Neural cell (in vitro differentiated cells): Measurements from ENCODE around the gene AXIN1. TPM values are rescaled to one million over a fixed set of nuclear protein-coding genes. Genes with fewer than 3 reads are reported as not detected.

Experiments
- H2AFZ ChIP-seq: fragments of 200-600, 300-800 bp; sonication (generic), shearing (Covaris generic); 2 replicates; pipeline ENCODE4 v1.6.0; 2014; ENCODE audit warnings: low read depth, mild to moderate bottlenecking, antibody characterized with exemption, low read length, moderate library complexity
- H3F3A ChIP-seq: fragments of 200-600 bp; shearing (Covaris generic); 2 replicates; pipeline ENCODE4 v1.6.1; 2016; ENCODE audit warnings: mild to moderate bottlenecking, moderate library complexity, mixed read lengths, antibody characterized with exemption, low read length; ENCODE audit not compliant: insufficient read depth, poor library complexity, severe bottlenecking
- H3K27ac ChIP-seq: fragments of 200-600, 300-800 bp; sonication (generic), shearing (Covaris generic); 2 replicates; pipeline ENCODE4 v1.5.1; 2014; ENCODE audit warnings: mild to moderate bottlenecking, low read length, moderate library complexity
- H3K27me3 ChIP-seq: fragments of 300-800, 200-600 bp; sonication (generic), shearing (Covaris generic); 2 replicates; pipeline ENCODE4 v1.6.0; 2014; ENCODE audit warnings: mild to moderate bottlenecking, low read depth, low read length, moderate library complexity; ENCODE audit not compliant: insufficient read depth
- H3K36me3 ChIP-seq: fragments of 300-800, 200-600 bp; sonication (generic), shearing (Covaris generic); 2 replicates; pipeline ENCODE4 v1.5.1; 2014; ENCODE audit warnings: mild to moderate bottlenecking, antibody characterized with exemption, low read length, moderate library complexity; ENCODE audit not compliant: insufficient read depth
- H3K4me2 ChIP-seq: fragments of 300-800, 200-600 bp; sonication (generic), shearing (Covaris generic); 2 replicates; pipeline ENCODE4 v1.6.0; 2014; ENCODE audit warnings: mild to moderate bottlenecking, low read length
- H3K4me3 ChIP-seq: fragments of 300-800, 200-600 bp; sonication (generic), shearing (Covaris generic); 2 replicates; pipeline ENCODE4 v1.5.1; 2014; ENCODE audit warnings: mild to moderate bottlenecking, low read length, moderate library complexity
- H3K79me2 ChIP-seq: fragments of 200-600 bp; shearing (Covaris generic); replicated peaks from 2 replicates; pipeline ENCODE4 v1.6.0; 2014; ENCODE audit warnings: mild to moderate bottlenecking, low read length, moderate library complexity; ENCODE audit not compliant: insufficient read depth
- H3K9ac ChIP-seq: fragments of 300-800, 200-600 bp; sonication (generic), shearing (Covaris generic); 2 replicates; pipeline ENCODE4 v1.6.1; 2016; ENCODE audit warnings: mild to moderate bottlenecking, low read length, mixed read lengths
- H3K9me2 ChIP-seq: fragments of 200-600 bp; shearing (Covaris generic); 2 replicates; pipeline ENCODE4 v1.6.1; 2016; ENCODE audit warnings: mild to moderate bottlenecking, low read length, mixed read lengths; ENCODE audit not compliant: insufficient read depth
- H3K9me3 ChIP-seq: fragments of 200-600, 300-800 bp; sonication (generic), shearing (Covaris generic); 2 replicates; pipeline ENCODE4 v1.6.1; 2016; ENCODE audit warnings: mild to moderate bottlenecking, mixed run types, low read length, moderate library complexity, mixed read lengths
- H4K20me1 ChIP-seq: fragments of 200-600 bp; shearing (Covaris generic); 2 replicates; pipeline ENCODE4 v1.6.1; 2016; ENCODE audit warnings: mild to moderate bottlenecking, mixed run types; ENCODE audit not compliant: insufficient read depth
- EP300 ChIP-seq: fragments of 450-650 bp; conservative IDR thresholded peaks from 2 replicates; pipeline ENCODE4 v1.6.1; 2014; ENCODE audit warnings: antibody characterized with exemption, mild to moderate bottlenecking, moderate library complexity; ENCODE audit not compliant: poor library complexity, severe bottlenecking
- EZH2 ChIP-seq: fragments of 200-600, 300-800 bp; shearing (Covaris generic), sonication (generic); IDR thresholded peaks from 2 replicates; pipeline ENCODE4 v1.6.1; 2014; ENCODE audit warnings: antibody characterized with exemption, low read length, borderline replicate concordance, mild to moderate bottlenecking; ENCODE audit not compliant: insufficient read depth, poor library complexity, severe bottlenecking
- MXI1 ChIP-seq: fragments of 450-650 bp; conservative IDR thresholded peaks from 2 replicates; pipeline ENCODE4 v1.6.1; 2014; ENCODE audit warnings: antibody characterized with exemption, mild to moderate bottlenecking; ENCODE audit not compliant: poor library complexity, severe bottlenecking
- POLR2AphosphoS5 ChIP-seq: IDR thresholded peaks from 2 replicates; pipeline ENCODE4 v1.6.1; 2012
- RAD21 ChIP-seq: fragments of 450-650 bp; conservative IDR thresholded peaks from 2 replicates; pipeline ENCODE4 v1.6.1; 2014; ENCODE audit warnings: antibody characterized with exemption, mild to moderate bottlenecking, moderate library complexity
- SMC3 ChIP-seq: fragments of 450-650 bp; conservative IDR thresholded peaks from 2 replicates; pipeline ENCODE4 v1.6.1; 2014; ENCODE audit warnings: antibody characterized with exemption, mild to moderate bottlenecking, moderate library complexity; ENCODE audit not compliant: poor library complexity
- TAF1 ChIP-seq: IDR thresholded peaks from 2 replicates; pipeline ENCODE4 v1.6.1; 2012; ENCODE audit warnings: low read depth
- polyA plus RNA-seq: library from polyadenylated mRNA; depleted of rRNA; stranded (reverse); fragments of >200 nt; gene quantifications from 2 replicates; pipeline ENCODE4 v1.2.3, GENCODE V29; 2014
- TF ChIP-seq, protein P1 (sequence below): fragments of 450-650 bp; IDR thresholded peaks from 2 replicates; pipeline ENCODE4 v1.5.1; 2014; ENCODE audit warnings: antibody characterized with exemption, mild to moderate bottlenecking, moderate library complexity; ENCODE audit not compliant: poor library complexity, severe bottlenecking
- TF ChIP-seq, protein P2 (sequence below): IDR thresholded peaks from 2 replicates; pipeline ENCODE4 v1.6.1; 2012; ENCODE audit warnings: borderline replicate concordance

Gene AXIN1
- polyA plus RNA-seq, 1 donor from 2014 or later: 30.5 TPM

DNA sequence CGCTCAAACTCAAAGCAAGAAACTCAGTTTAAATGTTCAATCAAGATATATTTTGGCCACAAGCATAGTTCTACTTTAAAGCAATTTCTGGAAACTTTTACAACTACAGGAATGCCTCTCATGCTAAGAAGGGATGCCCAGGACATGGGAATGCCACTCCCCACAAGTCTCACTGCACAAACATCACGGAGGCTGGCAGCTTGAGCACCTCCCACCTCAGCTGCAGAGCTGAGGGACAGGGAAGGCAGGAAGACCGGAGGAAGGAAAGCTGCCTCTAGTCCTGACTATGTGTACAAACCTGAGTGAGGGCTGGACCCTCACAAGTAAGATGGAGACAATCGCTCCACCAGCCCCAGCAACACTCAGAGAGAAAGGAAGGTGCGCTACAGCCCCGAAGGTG is 5.3 kb downstream of the AXIN1 start:
- Histone ChIP-seq H3F3A (no peaks in the 10 kb centered on the region), H3K36me3 (no peaks in the 10 kb centered on the region), H3K9me2 (no peaks in the 10 kb centered on the region), H3K4me3 (no peak overlapping the region), H4K20me1 (no peaks in the 10 kb centered on the region), H3K27me3 (no peaks in the 10 kb centered on the region), H3K79me2 (peaks cover 19% of the 10 kb centered on the region), H3K9me3 (no peaks in the 10 kb centered on the region), H2AFZ (no peak overlapping the region), H3K4me2 (no peak overlapping the region), H3K9ac (no peak overlapping the region), H3K27ac (no peak overlapping the region)
- TF ChIP-seq EP300: no peak
- no peak for TF ChIP-seq SMC3
- no peak for TF ChIP-seq RAD21

DNA sequence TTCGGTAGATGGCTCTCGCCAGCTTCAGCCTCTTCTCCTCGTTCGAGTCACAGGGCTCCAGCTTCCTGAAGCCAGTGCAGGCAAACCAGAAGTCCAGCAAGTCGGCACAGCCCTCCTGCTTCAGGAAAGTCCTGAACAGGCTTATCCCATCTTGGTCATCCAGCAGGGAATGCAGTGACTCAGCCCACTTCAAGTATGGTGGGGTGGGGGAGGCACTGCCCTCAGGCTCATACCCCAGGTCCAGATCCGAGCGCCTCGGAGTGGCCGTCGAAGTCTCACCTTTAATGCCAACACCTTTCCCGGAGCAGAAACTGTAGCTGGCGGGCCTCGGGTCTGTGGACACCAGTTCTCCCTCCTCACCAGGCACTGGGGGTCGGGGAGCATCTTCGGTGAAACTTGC is 5.9 kb downstream of the AXIN1 start:
- H2AFZ ChIP-seq: no peak overlapping the region
- no peaks in the 10 kb centered on the region for H3F3A ChIP-seq
- H3K9me2 ChIP-seq: no peaks in the 10 kb centered on the region
- no peaks in the 10 kb centered on the region for H3K27me3 ChIP-seq
- H3K36me3 ChIP-seq: no peaks in the 10 kb centered on the region
- H3K79me2 ChIP-seq: peaks cover 19% of the 10 kb centered on the region
- no peak overlapping the region for H3K27ac ChIP-seq
- H3K4me3 ChIP-seq: no peak overlapping the region
- H4K20me1 ChIP-seq: no peaks in the 10 kb centered on the region
- no peaks in the 10 kb centered on the region for H3K9me3 ChIP-seq
- no peak overlapping the region for H3K4me2 ChIP-seq
- H3K9ac ChIP-seq: no peak overlapping the region
- TF ChIP-seq, protein P1, sequence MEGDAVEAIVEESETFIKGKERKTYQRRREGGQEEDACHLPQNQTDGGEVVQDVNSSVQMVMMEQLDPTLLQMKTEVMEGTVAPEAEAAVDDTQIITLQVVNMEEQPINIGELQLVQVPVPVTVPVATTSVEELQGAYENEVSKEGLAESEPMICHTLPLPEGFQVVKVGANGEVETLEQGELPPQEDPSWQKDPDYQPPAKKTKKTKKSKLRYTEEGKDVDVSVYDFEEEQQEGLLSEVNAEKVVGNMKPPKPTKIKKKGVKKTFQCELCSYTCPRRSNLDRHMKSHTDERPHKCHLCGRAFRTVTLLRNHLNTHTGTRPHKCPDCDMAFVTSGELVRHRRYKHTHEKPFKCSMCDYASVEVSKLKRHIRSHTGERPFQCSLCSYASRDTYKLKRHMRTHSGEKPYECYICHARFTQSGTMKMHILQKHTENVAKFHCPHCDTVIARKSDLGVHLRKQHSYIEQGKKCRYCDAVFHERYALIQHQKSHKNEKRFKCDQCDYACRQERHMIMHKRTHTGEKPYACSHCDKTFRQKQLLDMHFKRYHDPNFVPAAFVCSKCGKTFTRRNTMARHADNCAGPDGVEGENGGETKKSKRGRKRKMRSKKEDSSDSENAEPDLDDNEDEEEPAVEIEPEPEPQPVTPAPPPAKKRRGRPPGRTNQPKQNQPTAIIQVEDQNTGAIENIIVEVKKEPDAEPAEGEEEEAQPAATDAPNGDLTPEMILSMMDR: no peak
- TF ChIP-seq SMC3 (no peak), RAD21 (no peak), POLR2AphosphoS5 (no peak), EZH2 (no peak), MXI1 (no peak), TAF1 (no peak), EP300 (no peak)
- TF ChIP-seq, protein P2, sequence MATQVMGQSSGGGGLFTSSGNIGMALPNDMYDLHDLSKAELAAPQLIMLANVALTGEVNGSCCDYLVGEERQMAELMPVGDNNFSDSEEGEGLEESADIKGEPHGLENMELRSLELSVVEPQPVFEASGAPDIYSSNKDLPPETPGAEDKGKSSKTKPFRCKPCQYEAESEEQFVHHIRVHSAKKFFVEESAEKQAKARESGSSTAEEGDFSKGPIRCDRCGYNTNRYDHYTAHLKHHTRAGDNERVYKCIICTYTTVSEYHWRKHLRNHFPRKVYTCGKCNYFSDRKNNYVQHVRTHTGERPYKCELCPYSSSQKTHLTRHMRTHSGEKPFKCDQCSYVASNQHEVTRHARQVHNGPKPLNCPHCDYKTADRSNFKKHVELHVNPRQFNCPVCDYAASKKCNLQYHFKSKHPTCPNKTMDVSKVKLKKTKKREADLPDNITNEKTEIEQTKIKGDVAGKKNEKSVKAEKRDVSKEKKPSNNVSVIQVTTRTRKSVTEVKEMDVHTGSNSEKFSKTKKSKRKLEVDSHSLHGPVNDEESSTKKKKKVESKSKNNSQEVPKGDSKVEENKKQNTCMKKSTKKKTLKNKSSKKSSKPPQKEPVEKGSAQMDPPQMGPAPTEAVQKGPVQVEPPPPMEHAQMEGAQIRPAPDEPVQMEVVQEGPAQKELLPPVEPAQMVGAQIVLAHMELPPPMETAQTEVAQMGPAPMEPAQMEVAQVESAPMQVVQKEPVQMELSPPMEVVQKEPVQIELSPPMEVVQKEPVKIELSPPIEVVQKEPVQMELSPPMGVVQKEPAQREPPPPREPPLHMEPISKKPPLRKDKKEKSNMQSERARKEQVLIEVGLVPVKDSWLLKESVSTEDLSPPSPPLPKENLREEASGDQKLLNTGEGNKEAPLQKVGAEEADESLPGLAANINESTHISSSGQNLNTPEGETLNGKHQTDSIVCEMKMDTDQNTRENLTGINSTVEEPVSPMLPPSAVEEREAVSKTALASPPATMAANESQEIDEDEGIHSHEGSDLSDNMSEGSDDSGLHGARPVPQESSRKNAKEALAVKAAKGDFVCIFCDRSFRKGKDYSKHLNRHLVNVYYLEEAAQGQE: no peak

DNA sequence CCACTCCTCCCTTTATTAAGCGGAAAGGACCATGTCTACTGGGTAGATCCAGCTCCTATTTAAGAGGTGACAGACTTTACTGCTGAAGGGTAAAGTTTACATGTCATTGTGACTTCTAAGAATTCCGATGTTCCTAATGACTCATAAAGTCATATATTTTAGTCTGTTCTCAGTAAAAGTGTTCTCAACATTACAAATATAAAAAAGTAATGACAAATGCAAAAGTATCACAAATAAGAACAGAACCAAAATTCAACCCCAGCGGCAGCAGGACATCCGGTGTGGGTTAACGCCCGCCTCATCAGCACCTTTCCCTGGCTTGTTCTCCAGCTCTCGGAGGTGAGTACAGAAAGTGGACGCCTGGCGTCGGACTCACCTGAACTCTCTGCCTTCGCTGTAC is 6.8 kb downstream of the AXIN1 start:
- Histone ChIP-seq H3K9ac (no peak overlapping the region), H3K9me2 (no peaks in the 10 kb centered on the region), H3F3A (no peaks in the 10 kb centered on the region), H3K79me2 (peaks cover 19% of the 10 kb centered on the region), H3K36me3 (no peaks in the 10 kb centered on the region), H2AFZ (no peak overlapping the region), H3K9me3 (no peaks in the 10 kb centered on the region), H3K27me3 (no peaks in the 10 kb centered on the region), H4K20me1 (no peaks in the 10 kb centered on the region), H3K4me3 (no peak overlapping the region), H3K27ac (no peak overlapping the region), H3K4me2 (no peak overlapping the region)
- TF ChIP-seq POLR2AphosphoS5 (no peak), TAF1 (no peak), SMC3 (no peak), EP300 (no peak), RAD21 (no peak), MXI1 (no peak), EZH2 (no peak)
- TF ChIP-seq, protein P2: no peak
- TF ChIP-seq, protein P1: no peak
